Stimulated activated CD8-positive, alpha-beta memory T cell treated with anti-CD3 and anti-CD28 coated beads, Interleukin-15, amount 100 ng/mL, for 1 hour (primary cell): ENCODE data around the gene VAC14.
A peak's percentile ranks its signal among the peaks of the same experiment; 100 is the strongest.
"Not testable (repeated sequence)": the region's sequence is repeated elsewhere in the genome, so short reads cannot be mapped to it uniquely, and the experiment has no call there.

ENCODE experiments used
- DNase-seq: peaks from one replicate; pipeline ENCODE4 v3.0.0-alpha.2; 2020; ENCODE audit warnings: low read depth

The VAC14 gene

DNA sequence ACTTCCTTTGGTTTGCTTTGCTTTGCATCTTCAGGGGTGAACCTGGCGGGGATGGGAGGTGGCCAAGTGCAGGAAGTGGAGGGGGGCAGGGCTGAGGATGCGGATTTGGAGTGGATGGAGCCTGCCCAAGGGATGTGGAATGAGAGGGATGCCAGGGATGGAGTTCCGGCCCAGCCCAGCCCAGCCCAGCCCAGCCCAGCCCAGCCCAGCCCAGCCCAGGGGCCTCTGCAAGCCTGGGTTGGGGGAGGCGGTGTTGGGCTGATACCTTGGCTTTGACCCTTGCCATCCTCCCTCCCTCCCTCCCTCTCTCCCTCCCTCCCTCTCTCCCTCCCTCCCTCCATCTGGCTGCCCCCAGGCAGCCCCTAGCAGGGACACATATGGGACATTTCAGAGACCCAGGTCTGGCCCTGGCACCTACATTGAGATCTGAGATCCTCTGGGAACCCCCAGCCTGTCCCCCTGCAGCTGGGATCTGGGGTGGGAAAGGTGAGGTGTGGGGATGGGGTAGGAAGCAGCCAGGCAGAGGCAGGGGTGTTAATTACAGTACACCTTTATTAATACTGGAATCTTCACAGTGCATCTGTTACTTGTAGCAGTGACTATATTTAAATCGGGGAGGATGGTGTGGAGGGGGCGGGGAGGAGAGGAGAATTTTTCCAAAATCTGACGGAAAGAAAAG lies 140.1 kb downstream of the VAC14 start:
- DNase-seq = no peak

- no peak for DNase-seq
Measured at GRCh38 chr16:70659953-70660671, 140.8 kb downstream of the VAC14 start.

GRCh38 chr16:70659546-70659945 lies 141.4 kb downstream of the VAC14 start:
- DNase-seq = no peak

GRCh38 chr16:70658921-70659320 lies 142.0 kb downstream of the VAC14 start:
- no peak for DNase-seq

DNA sequence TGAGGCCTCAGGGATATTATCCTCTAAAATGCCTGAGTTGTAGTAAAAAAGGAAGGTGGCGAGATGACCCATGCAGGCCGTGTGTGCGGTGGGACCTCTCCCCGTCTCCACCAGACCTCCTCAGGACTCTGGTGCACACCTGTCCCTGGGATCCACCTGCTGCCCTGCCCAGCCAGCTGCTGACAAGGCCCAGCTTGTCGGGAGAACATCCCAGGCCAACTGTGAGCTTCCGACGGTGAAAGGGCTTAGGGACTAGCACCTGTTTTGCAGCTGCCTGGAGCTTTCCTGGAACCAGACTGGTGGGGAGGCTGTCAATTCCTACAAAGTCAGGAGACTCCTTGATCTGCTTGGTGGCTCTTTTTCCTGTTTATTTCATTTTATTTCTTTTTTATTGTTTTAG lies 143.0 kb downstream of the VAC14 start:
- DNase-seq = no peak

- DNase-seq = no peak
Measured at GRCh38 chr16:70656712-70657263, 144.2 kb downstream of the VAC14 start.

GRCh38 chr16:70656065-70656711 lies 144.8 kb downstream of the VAC14 start:
- no peak for DNase-seq

DNA sequence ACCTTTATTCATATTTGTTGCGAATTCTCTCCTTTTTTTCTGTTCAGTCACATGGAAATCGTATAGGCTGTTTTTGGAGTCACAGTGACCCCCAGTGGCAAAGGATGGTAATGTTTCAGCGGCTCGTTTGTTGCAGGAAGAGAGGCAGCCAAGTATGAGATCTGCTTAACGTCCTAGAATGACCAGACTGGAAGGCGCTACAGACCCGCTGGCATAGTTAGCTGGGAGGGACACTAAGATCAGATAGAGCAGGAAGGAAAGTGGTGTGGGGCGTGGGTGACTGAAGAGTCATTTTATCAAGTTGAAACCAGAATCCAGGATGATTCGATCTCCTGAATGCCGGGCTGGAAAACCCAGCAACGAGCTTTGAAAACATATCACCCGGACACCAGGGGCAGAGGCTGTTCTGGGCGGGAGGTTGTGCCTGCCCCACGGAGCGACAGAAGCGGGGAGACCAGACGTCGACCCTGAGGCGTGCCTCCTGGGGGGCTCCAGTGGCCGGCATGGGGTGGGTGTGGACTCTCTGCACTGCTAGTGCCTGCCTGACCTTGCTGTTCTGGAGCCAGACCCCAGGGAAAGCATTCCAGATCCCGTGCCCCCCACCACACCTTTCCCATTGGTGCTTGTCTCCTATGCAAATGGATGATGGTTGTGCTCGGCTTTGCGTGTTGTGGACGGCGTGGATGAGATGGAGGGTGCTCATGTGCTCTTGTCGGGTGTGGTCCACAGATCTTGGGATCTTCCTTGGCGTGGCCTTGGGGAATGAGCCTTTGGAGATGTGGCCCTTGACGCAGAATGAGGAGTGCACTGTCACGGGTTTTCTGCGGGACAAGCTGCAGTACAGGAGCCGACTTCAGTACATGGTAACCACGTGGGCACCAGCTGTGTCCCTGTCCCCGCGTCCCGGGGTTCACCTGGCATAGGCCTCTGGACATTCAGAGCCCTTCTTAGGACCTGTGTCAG lies 146.9 kb downstream of the VAC14 start:
- peak; percentile 72 for DNase-seq

- no peak for DNase-seq
Measured at GRCh38 chr16:70653406-70653805, 147.6 kb downstream of the VAC14 start.

DNA sequence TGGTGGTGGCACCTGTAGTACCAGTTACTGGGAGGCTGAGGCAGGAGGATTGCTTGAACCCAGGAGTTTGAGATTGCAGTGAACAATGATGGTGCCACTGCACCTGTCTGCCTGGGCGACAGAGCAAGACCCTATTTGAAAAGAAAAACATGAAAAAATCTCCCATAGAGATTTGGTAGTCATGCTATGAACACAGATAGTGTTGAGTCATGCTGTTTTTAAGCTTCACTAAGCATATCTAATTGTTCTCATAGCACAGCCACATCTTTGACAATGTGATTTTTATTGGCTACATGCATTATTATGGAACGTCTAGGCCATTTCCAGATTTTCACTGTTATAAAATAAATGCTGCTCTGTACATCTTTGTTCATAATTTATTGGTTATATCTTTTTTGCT lies 148.6 kb downstream of the VAC14 start:
- DNase-seq = no peak

DNA sequence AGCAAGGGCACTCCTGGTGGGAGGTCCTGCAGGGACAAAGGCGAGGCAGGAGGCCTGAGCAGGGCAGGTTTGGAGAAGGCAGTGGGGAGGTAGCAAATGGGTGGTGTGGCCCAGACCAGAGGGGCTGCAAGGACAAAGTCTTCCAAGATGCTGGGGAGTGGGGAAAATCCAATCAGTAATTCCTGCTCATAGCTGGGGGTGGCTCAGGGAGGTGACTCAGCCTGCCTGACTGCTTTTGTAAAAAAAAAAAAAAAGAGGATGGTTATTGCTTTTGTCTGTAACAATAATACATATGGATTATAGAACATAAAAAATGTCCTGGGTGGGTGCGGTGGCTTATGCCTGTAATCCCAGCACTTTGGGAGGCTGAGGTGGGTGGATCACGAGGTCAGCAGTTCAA lies 149.4 kb downstream of the VAC14 start:
- DNase-seq = no peak

DNA sequence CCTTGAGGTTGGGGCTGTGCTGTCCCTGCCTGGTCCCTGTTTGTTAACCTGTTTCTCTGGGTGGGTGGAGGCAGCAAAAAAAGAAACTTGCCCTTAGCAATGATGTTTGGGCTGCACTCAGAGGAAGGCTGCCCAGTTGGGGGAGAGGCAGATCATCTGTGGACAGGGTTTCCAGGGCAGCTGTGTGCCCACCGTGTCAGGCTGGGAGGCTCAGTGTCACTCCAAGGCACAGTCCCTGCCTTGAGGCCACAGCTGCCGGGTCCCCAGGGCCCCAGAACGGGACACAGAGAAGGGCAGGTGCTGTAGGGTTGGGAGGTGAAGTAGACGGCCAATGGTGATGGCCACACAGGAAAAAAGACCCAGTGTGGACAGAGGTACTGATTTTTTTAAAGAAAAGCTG lies 150.7 kb downstream of the VAC14 start:
- DNase-seq = no peak

DNA sequence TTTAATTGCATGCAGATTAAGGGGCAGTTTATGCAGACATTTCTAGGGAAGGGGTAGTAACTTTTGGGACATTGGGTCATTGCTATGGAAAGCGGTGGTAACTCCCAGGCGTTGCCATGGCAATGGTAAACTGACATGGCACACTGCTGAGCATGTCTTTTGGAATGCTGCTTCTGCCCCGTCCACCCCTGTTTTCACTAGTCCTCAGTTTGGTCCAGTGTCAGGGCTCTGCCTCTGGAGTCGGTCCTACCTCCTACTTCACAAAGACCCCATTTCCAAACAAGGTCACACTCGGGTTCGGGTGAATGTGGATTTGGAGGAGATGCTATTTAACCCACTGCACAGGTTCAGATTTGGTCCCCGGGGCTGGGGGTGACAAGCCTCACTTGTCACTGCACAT lies 151.7 kb downstream of the VAC14 start:
- no peak for DNase-seq

DNA sequence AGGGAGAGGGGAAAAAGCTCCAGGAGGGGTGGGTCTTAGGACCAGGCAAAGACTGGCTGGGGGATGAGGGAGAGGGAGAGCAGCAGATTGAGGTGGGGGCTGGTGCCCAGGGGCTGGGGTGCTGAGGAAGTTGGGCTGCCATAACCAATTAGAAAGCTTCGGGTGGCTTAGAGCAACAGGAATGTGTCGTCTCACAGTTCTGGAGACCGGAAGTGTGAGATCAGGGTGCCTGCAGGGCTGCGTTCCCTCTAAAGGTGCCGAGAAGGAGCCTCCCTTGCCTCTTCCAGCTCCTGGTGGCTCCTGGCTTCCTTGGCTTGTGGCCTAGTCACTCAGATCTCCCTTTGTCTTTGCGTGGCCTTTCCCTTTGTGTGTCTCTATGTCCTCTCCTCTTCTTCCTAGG lies 152.4 kb downstream of the VAC14 start:
- no peak for DNase-seq

DNA sequence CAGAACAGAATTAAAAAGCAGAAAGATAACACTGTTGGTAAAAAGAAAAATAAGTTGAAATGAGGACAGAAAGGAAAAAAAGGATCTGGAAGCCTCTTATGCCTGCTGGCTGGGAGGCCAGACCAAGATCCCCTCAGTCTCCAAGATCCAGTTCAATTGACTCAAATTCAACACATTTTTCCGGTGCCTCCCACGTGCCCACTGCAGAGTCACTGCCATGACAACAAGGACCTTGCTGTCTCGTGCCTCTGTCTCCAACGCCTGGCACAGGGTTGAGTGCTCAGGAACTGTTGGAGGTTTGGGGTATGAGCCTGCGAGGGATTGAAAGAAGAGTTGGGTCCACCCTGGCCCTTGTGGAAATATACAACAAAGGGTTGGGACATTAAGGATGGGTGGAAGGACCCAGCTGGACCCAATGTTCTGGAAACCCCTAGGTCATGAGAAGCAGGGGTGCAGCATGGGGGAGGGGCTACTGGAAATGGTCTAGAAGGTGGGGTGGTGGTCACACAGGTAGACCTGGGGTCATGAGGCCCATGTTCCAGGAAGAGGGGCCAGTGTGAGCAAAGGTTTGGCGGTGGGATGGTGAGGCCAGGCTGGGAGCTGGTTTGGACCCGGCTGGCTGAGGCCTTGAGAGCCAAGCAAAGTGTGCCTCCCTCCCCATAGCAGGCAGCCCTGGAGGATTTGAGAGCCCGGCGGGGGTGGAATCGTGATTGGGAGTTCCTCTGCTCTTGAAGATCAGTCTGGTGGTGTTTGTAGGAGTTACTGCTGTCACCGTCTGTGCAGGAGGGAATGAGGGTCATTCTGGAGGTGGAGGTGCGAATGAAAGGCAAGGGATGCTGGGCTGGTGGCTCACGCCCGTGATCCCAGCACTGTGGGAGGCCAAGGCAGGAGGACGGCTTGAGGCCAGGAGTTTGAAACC lies 153.3 kb downstream of the VAC14 start:
- no peak for DNase-seq

- DNase-seq = no peak
Measured at GRCh38 chr16:70646260-70647241, 154.4 kb downstream of the VAC14 start, which contains the start of gene IL34. Gene IL34, plus strand, starts transcription at chr16:70646559. Its CDS starts 389 bp downstream, at chr16:70646948.

- no peak for DNase-seq
Measured at GRCh38 chr16:70644763-70645597, 156.0 kb downstream of the VAC14 start.

- not testable (repeated sequence) for DNase-seq
Measured at GRCh38 chr16:70643264-70643663, 157.7 kb downstream of the VAC14 start.
